Neutrophil (primary cell): ENCODE results near the gene COX10.
A peak's percentile ranks its signal among the peaks of the same experiment; 100 is the strongest.
"Not testable (repeated sequence)": the region's sequence is repeated elsewhere in the genome, so short reads cannot be mapped to it uniquely, and the experiment has no call there.

Experiments used
- H3K27ac ChIP-seq: fragments of 200-600 bp; sonication (generic); 2 replicates; pipeline ENCODE4 v1.5.1; 2016; ENCODE audit warnings: mild to moderate bottlenecking, moderate library complexity
- H3K27me3 ChIP-seq: fragments of 200-600 bp; sonication (generic); 2 replicates; pipeline ENCODE4 v1.6.0; 2016; ENCODE audit warnings: mild to moderate bottlenecking
- H3K36me3 ChIP-seq: fragments of 200-600 bp; sonication (generic); 2 replicates; pipeline ENCODE4 v1.5.1; 2017
- H3K4me1 ChIP-seq, 2 experiments: fragments of 200-600 bp in 1 of 2; sonication (generic) in 1 of 2; 1 replicate in 1 of 2; 2 replicates in 1 of 2; pipeline versions ENCODE4 v1.5.1 to v1.6.1; 2013 to 2016; ENCODE audit warnings: low read depth in 1 of 2, low read length in 1 of 2, mild to moderate bottlenecking in 1 of 2, moderate library complexity in 1 of 2; ENCODE audit not compliant: control insufficient read depth in 1 of 2, insufficient read depth in 1 of 2
- H3K4me3 ChIP-seq, 2 experiments: fragments of 200-600 bp in 1 of 2; sonication (generic) in 1 of 2; 1 replicate in 1 of 2; 2 replicates in 1 of 2; pipeline ENCODE4 v1.5.1; 2013 to 2016; ENCODE audit warnings: low read depth in 1 of 2, low read length in 1 of 2, mild to moderate bottlenecking in 1 of 2, moderate library complexity in 1 of 2
- H3K9me3 ChIP-seq: fragments of 200-600 bp; sonication (generic); 2 replicates; pipeline ENCODE4 v1.5.1; 2016
- TF ChIP-seq, protein P1 (sequence below): fragments of 200-600 bp; sonication (generic); IDR thresholded peaks from 2 replicates; pipeline ENCODE4 v1.5.1; 2016; ENCODE audit warnings: antibody characterized with exemption

Gene COX10

DNA sequence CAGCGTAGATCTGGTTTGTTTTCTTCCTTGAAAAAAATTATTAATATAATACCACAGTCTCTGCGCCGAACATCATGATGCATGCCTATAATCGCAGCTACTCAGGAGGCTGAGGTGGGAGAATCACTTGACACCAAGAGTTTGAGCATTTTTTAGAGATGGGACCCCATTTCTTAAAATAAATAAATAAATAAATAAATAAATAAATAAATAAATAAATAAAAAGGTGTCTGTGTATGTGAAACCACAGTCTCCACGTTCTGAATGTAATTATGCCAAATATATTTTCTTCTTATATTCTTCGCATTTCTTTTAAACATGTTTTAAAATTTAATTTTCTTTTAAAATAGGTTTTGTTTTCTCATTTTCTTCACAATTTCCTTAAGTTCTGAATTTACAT lies 112.8 kb downstream of the COX10 start:
- H3K27me3 ChIP-seq, H3K4me1 ChIP-seq, H3K36me3 ChIP-seq, H3K9me3 ChIP-seq, H3K4me3 ChIP-seq, H3K27ac ChIP-seq: not testable (repeated sequence)

DNA sequence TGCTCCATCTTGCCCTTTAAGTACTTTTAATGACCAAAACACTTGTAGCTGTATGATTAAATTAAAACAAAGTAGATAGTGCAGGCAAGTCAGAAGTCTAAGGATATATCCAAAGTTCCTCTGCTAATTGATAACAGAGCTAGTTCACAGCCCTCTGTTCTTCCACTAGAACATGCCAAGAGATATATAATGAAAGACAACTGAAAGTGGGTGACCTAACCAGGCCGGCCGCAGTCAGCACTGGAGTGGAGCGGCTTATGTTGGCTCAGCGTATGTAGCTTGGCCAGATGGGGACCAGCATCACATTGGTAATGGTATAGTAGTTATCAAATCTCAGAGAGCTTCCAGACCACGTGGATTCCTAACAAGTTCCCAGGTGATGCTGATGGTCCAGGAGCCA lies 115.2 kb downstream of the COX10 start:
- not testable (repeated sequence) for H3K27ac ChIP-seq, H3K4me3 ChIP-seq, H3K27me3 ChIP-seq, H3K9me3 ChIP-seq, H3K36me3 ChIP-seq, H3K4me1 ChIP-seq

DNA sequence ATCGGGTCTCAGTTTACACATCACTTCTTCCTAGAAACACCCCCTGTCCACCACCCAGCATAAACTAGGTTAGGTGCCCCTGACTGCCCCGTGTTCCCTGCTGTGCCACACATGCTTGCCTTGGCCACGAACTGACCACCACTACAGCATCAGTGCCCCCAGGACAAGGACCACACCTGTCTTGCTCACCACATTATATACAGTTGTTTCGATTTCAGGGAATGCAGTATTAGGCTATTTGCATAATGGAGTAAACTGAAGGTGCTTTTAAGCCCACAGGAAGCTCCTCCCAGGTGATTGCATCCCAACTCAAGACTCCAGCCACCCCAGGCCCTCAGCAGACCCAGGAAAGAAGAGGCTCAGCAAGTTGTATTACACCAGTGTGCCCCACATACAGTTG lies 117.1 kb downstream of the COX10 start:
- not testable (repeated sequence) for H3K9me3 ChIP-seq, H3K4me3 ChIP-seq, H3K36me3 ChIP-seq, H3K27ac ChIP-seq, H3K4me1 ChIP-seq
- peaks cover 21% of the 10 kb centered on the region for H3K27me3 ChIP-seq

DNA sequence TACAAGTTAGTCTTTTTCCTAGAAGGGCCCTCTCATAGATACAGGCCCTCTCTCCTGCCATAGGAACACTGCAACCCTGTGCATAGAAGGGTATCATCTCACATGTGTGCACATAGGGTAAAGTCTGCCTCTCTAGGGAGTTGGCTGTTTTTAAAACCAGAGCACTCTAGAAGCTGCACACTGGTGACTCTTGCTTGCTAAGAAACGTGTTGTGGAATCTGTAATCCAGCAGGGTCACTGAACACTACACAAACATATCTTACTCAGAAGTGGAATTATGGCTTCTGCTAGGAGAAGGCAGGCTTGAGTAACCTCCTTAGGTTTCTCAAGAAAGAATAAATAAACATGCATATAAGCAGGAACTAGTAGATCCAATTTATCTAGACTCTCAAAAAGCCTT lies 121.5 kb downstream of the COX10 start:
- not testable (repeated sequence) for H3K4me3 ChIP-seq, H3K9me3 ChIP-seq, H3K36me3 ChIP-seq, H3K27ac ChIP-seq
- peaks cover 53% of the 10 kb centered on the region for H3K27me3 ChIP-seq
- H3K4me1 ChIP-seq = peaks cover 16 to 22% of the 10 kb centered on the region in 2 experiments

DNA sequence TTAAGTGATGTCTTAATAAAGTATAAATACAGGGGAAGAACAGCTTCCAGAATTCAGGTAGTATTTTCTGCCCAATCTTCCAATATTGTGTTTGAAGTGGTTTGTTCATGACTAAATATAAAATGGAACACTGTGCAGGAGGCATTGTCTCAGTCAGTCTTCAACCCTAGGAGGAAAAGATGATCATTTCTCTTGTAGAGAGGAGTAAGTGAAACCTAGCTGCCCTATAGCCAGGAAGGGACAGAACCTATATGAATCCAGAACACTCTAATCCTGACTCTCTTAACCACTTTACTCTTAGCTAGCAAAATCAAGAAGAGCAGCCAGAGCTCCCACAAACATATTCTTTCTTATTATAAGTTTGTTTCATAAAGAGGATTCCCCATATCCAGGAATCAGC lies 122.2 kb downstream of the COX10 start:
- Histone ChIP-seq H3K27me3 (peaks cover 53% of the 10 kb centered on the region), H3K4me1 (peaks cover 19 to 29% of the 10 kb centered on the region in 2 experiments)
- H3K27ac ChIP-seq, H3K9me3 ChIP-seq, H3K36me3 ChIP-seq, H3K4me3 ChIP-seq: not testable (repeated sequence)

DNA sequence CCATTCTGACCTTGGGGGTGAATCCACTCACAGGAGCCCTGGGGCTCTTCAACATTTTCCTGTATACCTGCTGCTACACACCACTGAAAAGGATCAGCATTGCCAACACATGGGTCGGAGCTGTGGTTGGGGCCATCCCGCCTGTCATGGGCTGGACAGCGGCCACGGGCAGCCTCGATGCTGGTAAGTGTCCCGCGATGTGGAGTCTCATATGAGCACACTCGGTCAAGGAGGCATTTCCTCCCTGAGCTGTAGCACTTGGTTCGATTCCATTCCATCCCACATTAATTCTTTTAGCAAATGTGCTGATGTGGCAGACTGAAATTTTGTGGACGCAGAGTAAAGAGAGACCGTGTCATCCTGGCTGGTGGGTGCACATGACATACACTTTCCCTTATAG lies 122.7 kb downstream of the COX10 start:
- not testable (repeated sequence) for H3K27ac ChIP-seq, H3K9me3 ChIP-seq, H3K36me3 ChIP-seq, H3K4me3 ChIP-seq
- Histone ChIP-seq H3K4me1 (peaks cover 21 to 33% of the 10 kb centered on the region in 2 experiments), H3K27me3 (peaks cover 53% of the 10 kb centered on the region)

DNA sequence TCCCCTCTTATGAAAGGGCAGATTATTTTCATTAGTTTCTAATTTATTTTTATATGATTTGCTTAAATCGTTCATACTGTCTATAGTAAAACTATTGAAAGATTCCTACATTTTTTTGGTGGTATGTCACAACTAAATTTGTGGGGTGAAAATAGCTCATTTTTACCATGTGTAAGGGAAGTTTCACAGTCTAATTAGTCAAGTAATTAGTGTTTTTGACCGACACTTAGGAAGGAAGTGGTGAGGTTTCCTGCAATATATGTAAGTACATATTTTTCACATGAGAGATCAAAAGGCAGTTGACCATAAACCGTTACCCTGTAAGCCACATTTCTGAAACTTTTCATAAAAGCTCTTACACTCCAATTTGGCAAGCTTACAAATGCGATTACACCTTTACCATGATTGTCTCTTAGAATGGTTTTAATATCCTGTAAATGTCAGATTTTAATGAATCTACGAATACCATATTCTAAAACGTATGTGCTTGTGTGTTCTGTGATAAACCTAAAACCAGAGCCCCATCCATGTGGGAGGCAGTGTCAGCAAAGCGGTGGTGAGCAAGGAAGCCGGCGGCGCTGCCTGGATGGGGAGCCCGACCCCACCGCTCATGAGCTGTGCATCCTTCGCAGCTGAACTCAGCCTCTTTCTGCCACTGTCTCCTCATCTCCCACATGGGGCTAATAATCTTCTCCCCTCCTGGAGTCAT lies 123.5 kb downstream of the COX10 start:
- not testable (repeated sequence) for H3K4me3 ChIP-seq, H3K27ac ChIP-seq, H3K36me3 ChIP-seq, H3K9me3 ChIP-seq
- Histone ChIP-seq H3K27me3 (peaks cover 53% of the 10 kb centered on the region), H3K4me1 (peaks cover 21 to 33% of the 10 kb centered on the region in 2 experiments)

DNA sequence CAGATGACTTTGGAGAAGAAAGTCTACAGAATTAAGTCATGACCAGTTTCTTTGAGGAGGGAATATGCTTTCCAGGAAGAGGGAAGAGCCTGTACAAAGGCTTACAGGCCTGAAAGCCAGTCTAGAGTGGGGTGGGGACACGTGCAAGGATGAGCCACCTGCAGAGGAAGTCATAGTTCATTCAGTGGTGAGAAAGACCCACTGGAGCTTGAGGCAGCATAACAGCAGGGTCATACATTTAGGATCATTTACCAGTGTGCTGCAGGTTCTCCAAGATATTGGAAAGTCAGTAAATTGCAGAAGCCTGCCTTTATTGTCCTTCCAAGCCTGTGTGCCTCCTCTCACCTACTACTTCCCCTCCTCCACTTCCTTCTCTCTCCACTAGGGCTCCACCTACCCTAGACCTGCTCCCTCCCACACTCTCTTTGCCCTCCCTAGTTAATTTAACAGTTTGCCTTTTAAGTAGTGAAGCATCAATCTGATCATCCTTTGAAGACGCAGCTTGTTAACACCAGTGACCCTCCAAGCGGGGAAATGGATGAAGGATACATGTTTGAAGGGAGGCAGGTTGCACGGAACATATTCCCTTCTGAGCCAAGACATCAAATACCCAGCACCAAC lies 127.2 kb downstream of the COX10 start:
- peaks cover 53% of the 10 kb centered on the region for H3K27me3 ChIP-seq
- H3K9me3 ChIP-seq = no peaks in the 10 kb centered on the region
- no peak overlapping the region for H3K27ac ChIP-seq
- H3K36me3 ChIP-seq = no peaks in the 10 kb centered on the region
- no peak overlapping the region for H3K4me3 ChIP-seq
- TF ChIP-seq, protein P1, sequence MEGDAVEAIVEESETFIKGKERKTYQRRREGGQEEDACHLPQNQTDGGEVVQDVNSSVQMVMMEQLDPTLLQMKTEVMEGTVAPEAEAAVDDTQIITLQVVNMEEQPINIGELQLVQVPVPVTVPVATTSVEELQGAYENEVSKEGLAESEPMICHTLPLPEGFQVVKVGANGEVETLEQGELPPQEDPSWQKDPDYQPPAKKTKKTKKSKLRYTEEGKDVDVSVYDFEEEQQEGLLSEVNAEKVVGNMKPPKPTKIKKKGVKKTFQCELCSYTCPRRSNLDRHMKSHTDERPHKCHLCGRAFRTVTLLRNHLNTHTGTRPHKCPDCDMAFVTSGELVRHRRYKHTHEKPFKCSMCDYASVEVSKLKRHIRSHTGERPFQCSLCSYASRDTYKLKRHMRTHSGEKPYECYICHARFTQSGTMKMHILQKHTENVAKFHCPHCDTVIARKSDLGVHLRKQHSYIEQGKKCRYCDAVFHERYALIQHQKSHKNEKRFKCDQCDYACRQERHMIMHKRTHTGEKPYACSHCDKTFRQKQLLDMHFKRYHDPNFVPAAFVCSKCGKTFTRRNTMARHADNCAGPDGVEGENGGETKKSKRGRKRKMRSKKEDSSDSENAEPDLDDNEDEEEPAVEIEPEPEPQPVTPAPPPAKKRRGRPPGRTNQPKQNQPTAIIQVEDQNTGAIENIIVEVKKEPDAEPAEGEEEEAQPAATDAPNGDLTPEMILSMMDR = peak; percentile 34
- peaks cover 40 to 56% of the 10 kb centered on the region in 2 experiments for H3K4me1 ChIP-seq

DNA sequence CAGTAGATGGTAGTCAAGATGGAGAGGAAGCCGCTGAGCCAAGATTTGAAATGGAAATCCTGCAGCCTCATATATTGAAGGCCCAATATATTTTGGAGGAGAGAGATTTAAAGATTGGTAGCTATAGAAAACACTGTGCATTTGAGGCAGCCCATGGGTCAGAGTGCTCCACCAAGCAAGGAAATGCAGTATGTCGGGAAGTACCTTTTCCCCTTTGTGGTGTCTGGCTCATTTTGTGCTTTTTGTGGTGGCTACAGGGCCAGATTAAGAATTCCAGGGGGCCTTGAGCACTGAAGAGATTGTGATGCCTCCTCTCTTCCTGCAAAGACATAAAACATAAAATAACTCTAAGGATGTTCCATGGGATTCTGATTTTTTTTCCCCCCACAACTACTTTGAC lies 127.8 kb downstream of the COX10 start:
- Histone ChIP-seq H3K36me3 (no peaks in the 10 kb centered on the region), H3K4me3 (no peak overlapping the region), H3K27me3 (peaks cover 47% of the 10 kb centered on the region), H3K27ac (no peak overlapping the region), H3K4me1 (peaks cover 41 to 59% of the 10 kb centered on the region in 2 experiments), H3K9me3 (no peaks in the 10 kb centered on the region)
- TF ChIP-seq, protein P1 = no peak
